ENCODE results near the gene C1QTNF1.
"Not testable (repeated sequence)": the region's sequence is repeated elsewhere in the genome, so short reads cannot be mapped to it uniquely, and the experiment has no call there.

C1QTNF1 gene

DNA sequence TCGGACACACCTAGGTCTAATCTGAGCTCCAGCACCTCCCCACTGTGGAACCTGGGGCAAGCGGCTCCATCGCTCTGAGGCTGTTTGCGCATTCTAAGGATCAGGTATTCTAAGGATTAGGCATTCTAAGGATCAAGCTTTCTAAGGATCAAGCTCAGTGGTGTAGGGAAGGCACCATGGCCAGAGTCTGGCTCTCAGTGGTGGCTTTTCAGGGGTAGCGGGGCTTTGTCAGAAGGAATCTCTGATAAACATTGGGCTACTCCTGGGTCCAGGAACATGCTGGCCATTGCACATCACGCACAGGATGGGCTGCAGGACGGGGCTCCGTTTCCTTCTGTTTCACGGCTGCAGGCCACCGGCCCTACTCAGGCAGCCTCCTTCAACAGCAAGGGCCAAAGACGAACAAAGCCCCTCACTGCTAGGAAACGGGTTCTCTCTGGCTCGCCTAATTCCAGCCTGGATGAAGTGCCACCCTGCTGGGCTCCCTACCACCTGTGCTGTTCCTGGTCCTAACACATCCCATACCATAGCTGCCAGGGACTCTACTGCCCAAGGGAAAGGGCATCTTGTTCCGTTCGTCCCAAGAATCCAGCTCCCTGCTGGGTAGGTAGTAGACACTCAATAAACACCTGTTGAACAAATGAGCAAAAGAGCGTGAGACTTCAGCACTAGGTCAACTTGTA is 5.5 kb downstream of the C1QTNF1 start:
- Histone ChIP-seq H3K4me1 (ENCODE audit: control insufficient read depth, insufficient read depth, low read length) (peaks cover 10% of the 10 kb centered on the region; the same call in 1 of the 2 replicates), H3K4me3 (ENCODE audit: low read depth, low read length) (no peak overlapping the region), H3K36me3 (ENCODE audit: control insufficient read depth, insufficient read depth, low read length) (no peaks in the 10 kb centered on the region), H3K9ac (ENCODE audit: low read depth, low read length) (no peak overlapping the region), H3K27me3 (ENCODE audit: control insufficient read depth, insufficient read depth, low read length) (peaks cover 32% of the 10 kb centered on the region), H3K9me3 (ENCODE audit: control insufficient read depth, insufficient read depth, low read length) (no peaks in the 10 kb centered on the region), H3K27ac (ENCODE audit: low read depth, low read length) (no peak overlapping the region)

DNA sequence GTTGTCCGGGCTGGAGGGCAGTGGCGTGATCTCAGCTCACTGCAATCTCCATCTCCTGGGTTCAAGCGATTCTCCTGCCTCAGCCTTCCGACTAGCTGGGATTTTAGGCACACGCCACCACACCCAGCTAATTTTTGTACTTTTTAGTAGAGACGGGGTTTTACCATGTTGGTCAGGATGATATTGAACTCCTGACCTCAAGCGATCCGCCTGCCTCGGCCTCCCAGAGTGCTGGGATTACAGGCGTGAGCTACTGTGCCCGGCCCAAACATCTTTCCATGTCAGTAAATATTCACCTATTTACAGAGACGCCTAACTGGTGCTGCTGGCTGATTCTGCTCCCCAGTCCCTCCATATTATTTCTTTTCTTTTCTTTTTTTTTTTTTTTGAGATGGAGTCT is 6.7 kb downstream of the C1QTNF1 start:
- peaks cover 20% of the 10 kb centered on the region for H3K27me3 ChIP-seq (ENCODE audit: control insufficient read depth, insufficient read depth, low read length)
- H3K4me1 ChIP-seq (ENCODE audit: control insufficient read depth, insufficient read depth, low read length); H3K4me3 ChIP-seq (ENCODE audit: low read depth, low read length); H3K36me3 ChIP-seq (ENCODE audit: control insufficient read depth, insufficient read depth, low read length); H3K27ac ChIP-seq (ENCODE audit: low read depth, low read length); H3K9me3 ChIP-seq (ENCODE audit: control insufficient read depth, insufficient read depth, low read length); H3K9ac ChIP-seq (ENCODE audit: low read depth, low read length): not testable (repeated sequence)

DNA sequence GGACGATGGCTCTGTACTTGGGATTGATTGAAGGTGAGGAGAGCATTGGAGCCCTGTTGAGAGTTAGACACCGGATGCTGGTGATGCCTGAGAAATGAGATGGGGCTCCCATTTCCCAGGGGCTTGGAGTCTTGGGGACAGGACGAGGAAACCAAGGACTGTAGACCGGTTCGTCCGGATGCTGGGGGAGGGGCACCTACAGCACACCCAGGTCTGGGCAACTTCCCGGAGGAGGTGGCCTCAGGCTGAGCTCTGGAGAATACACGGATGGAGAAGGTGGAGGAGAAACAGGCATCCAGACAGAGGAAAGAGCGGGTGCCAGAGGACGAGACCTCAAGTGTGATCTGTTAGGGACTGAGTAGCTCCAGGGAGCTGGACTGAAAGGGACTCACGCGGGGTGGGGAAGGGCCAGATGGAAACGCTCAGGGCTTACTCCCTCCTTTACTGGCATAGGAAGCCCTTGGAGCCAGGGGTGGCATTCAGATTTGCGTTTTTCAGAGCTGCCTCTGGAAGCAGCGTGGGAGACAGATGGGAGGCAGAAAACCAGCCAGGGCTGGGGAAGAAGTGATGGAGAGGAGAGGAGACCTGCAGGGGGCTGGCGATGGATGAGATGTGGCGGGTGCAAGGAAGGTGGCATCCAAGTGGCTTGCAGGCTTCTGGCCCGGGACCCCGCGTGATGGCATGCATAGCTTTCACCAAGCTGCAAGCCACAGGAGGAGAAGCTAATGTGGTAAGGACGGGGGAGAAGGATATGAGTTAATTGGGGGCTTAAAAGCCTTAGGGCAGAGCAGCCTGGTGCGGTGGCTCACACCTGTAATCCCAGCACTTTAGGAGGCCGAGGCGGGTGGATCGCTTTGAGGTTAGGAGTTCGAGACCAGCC is 8.3 kb downstream of the C1QTNF1 start:
- Histone ChIP-seq H3K4me1 (ENCODE audit: control insufficient read depth, insufficient read depth, low read length) (peaks cover 4% of the 10 kb centered on the region; the same call in 1 of the 2 replicates), H3K9ac (ENCODE audit: low read depth, low read length) (no peak overlapping the region), H3K9me3 (ENCODE audit: control insufficient read depth, insufficient read depth, low read length) (no peaks in the 10 kb centered on the region), H3K27me3 (ENCODE audit: control insufficient read depth, insufficient read depth, low read length) (peaks cover 5% of the 10 kb centered on the region; the same call in 1 of the 2 replicates), H3K27ac (ENCODE audit: low read depth, low read length) (no peak overlapping the region), H3K36me3 (ENCODE audit: control insufficient read depth, insufficient read depth, low read length) (no peaks in the 10 kb centered on the region), H3K4me3 (ENCODE audit: low read depth, low read length) (no peak overlapping the region)

DNA sequence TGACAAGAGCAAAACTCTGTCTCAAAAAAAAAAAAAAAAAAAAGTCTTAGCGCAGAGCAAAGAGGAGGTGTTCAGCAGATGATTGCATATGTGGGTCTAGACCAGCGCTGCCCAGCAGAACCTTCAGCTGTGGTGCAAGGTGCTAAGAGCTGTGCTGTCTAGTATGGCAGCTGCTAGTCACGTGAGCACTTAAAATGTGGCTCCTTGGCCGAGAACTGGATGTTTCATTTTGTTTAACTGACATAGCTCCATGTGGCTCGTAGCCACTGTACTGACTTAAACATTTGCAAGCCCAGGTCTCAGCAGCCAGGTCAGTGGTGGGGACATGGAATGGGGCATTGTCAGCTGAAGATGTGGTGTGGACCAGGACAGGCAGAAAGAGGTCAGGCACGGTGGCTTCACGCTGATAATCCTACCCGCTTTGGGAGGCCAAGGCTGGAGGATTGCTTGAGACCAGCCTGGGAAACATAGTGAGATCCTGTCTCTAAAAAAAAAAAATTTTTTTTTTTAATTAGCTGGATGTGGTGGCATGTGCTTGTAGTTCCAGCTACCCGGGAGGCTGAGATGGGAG is 9.2 kb downstream of the C1QTNF1 start:
- H3K9me3 ChIP-seq (ENCODE audit: control insufficient read depth, insufficient read depth, low read length), result no peaks in the 10 kb centered on the region
- no peak overlapping the region for H3K9ac ChIP-seq (ENCODE audit: low read depth, low read length)
- H3K4me1 ChIP-seq (ENCODE audit: control insufficient read depth, insufficient read depth, low read length), result no peaks in the 10 kb centered on the region
- H3K27ac ChIP-seq (ENCODE audit: low read depth, low read length), result no peak overlapping the region
- H3K27me3 ChIP-seq (ENCODE audit: control insufficient read depth, insufficient read depth, low read length), result no peaks in the 10 kb centered on the region; the same call in 1 of the 2 replicates
- H3K36me3 ChIP-seq (ENCODE audit: control insufficient read depth, insufficient read depth, low read length), result no peaks in the 10 kb centered on the region
- H3K4me3 ChIP-seq (ENCODE audit: low read depth, low read length), result no peak overlapping the region

DNA sequence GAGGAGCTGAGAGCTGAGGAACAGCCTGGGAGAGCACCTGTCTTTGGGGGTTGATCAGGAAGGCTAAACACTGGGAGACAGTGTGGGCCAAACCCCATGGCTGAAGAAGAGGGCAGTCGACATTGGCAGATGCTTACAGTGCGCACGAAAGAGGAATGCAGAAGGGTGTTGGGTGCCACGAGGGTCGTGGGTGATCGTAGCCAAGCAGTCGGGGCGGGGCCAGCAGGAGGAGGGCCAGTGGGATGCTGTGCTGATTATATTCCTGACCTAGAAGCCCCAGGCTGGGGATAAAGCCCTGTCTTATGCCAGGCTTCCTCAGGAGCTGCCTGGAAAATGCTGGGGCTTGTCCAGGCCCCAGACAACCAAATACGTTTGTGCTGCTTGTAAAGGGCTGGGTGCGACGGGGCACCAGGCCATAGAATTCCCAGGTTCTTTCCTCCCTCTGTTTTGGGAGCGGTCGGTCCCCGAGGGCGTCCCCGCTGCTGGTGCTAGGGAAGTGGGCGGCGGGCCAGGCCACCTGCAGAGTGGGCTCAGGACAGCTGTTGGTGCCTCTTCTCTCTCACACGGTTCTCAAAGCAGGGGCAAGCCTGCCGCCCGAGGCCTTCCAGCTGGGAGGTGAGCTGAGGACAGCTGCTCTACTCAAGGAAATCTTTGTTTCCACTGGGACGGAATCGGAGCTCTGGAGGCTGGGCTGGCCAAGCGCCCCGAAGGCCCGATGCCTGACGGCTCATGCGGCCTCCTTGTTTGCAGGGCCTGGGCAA is 10.0 kb downstream of the C1QTNF1 start:
- no peaks in the 10 kb centered on the region for H3K4me1 ChIP-seq (ENCODE audit: control insufficient read depth, insufficient read depth, low read length)
- no peak overlapping the region for H3K27ac ChIP-seq (ENCODE audit: low read depth, low read length)
- no peaks in the 10 kb centered on the region for H3K36me3 ChIP-seq (ENCODE audit: control insufficient read depth, insufficient read depth, low read length)
- H3K9ac ChIP-seq (ENCODE audit: low read depth, low read length), result no peak overlapping the region
- no peaks in the 10 kb centered on the region for H3K27me3 ChIP-seq (ENCODE audit: control insufficient read depth, insufficient read depth, low read length)
- H3K9me3 ChIP-seq (ENCODE audit: control insufficient read depth, insufficient read depth, low read length), result no peaks in the 10 kb centered on the region
- H3K4me3 ChIP-seq (ENCODE audit: low read depth, low read length), result no peak overlapping the region

DNA sequence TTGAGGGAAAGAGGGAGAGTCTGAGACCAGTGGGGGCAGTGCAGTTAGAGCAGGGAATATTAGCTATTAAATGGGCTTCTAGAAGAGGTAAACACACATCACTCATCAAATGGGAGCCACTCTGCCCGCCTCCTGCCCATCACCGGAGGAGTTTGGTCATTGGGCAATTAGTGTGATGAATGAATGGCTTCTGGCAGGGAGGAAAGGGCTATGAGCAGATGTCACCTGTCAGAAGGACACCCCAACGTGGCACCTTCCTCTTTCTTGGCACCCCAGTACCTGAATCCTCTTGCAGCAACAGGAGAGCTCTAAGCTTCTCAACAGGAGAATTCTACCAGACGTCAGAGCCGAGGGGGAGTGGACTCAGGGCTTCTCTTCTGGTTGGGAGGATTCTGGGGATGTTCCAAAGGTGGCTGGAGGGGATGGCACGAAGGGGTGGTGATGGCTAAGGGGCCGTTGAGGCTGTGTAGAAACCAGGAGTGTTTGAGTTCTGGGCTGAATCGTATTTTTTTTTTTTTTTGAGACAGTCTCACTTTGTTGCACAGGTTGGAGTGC is 11.0 kb downstream of the C1QTNF1 start:
- Histone ChIP-seq H3K27ac (ENCODE audit: low read depth, low read length) (no peak overlapping the region), H3K9me3 (ENCODE audit: control insufficient read depth, insufficient read depth, low read length) (no peaks in the 10 kb centered on the region), H3K9ac (ENCODE audit: low read depth, low read length) (no peak overlapping the region), H3K4me1 (ENCODE audit: control insufficient read depth, insufficient read depth, low read length) (no peaks in the 10 kb centered on the region), H3K4me3 (ENCODE audit: low read depth, low read length) (no peak overlapping the region), H3K27me3 (ENCODE audit: control insufficient read depth, insufficient read depth, low read length) (no peaks in the 10 kb centered on the region), H3K36me3 (ENCODE audit: control insufficient read depth, insufficient read depth, low read length) (no peaks in the 10 kb centered on the region)

DNA sequence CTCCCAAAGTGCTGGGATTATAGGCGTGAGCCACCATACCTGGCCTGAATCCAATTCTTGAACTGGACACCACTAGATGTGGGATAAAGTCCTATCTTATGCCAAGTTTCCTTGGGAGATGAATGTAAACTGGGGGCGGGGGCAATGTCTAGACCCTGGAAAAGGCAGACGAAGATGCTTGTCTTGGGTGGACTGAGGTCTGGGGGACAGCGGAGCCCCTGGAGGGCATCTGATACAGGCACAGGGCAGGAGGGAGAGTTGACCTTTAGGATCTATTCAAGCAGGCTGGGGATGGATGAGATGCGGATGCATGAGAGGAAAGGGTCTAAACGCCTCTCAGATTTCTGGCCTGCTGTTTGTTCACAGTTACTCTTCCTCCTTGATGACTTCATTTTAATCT is 11.7 kb downstream of the C1QTNF1 start:
- Histone ChIP-seq H3K27me3 (ENCODE audit: control insufficient read depth, insufficient read depth, low read length) (no peaks in the 10 kb centered on the region), H3K27ac (ENCODE audit: low read depth, low read length) (no peak overlapping the region), H3K9ac (ENCODE audit: low read depth, low read length) (no peak overlapping the region), H3K9me3 (ENCODE audit: control insufficient read depth, insufficient read depth, low read length) (no peaks in the 10 kb centered on the region), H3K4me1 (ENCODE audit: control insufficient read depth, insufficient read depth, low read length) (no peaks in the 10 kb centered on the region), H3K4me3 (ENCODE audit: low read depth, low read length) (no peak overlapping the region), H3K36me3 (ENCODE audit: control insufficient read depth, insufficient read depth, low read length) (no peaks in the 10 kb centered on the region)

DNA sequence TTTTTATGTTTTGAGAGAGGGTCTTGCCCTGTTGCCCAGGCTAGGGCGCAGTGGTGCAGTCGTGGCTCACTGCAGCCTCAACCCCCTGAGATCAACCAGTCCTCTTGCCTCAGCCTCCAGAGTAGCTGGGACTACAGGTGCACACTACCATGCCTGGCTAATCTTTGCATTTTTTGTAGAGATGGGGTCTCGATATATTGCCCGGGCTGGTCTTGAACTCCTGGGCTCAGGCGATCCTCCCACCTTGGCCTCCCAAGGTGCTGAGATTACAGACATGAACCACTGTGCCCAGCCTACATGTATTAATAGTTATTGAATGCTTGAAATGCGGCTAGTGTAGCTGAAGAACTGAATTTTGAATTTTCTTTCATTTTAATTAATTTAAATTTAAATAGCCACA is 12.2 kb downstream of the C1QTNF1 start:
- H3K4me3 ChIP-seq (ENCODE audit: low read depth, low read length), result no peak overlapping the region
- H3K27me3 ChIP-seq (ENCODE audit: control insufficient read depth, insufficient read depth, low read length), result no peaks in the 10 kb centered on the region
- no peaks in the 10 kb centered on the region for H3K36me3 ChIP-seq (ENCODE audit: control insufficient read depth, insufficient read depth, low read length)
- no peak overlapping the region for H3K9ac ChIP-seq (ENCODE audit: low read depth, low read length)
- H3K4me1 ChIP-seq (ENCODE audit: control insufficient read depth, insufficient read depth, low read length), result no peaks in the 10 kb centered on the region
- H3K27ac ChIP-seq (ENCODE audit: low read depth, low read length), result no peak overlapping the region
- H3K9me3 ChIP-seq (ENCODE audit: control insufficient read depth, insufficient read depth, low read length), result no peaks in the 10 kb centered on the region

DNA sequence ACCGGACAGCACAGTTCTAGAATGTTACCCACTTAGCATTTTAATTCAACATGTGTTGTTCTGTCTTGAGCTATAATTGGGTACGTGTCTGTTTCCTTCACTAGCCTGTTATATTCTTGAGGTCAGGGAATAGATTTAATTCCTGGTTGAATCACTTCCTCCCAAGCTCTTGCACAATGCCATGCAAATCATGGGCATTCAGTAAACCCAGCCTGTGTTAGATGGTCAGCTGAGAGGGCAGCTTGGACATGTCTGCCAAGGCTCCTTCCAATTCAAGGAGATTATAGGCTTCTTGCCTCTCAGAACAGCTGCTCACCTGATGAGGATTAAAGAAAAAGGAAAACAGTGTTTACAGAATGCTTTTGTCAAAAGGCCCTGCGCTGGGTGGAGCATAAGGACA is 12.6 kb downstream of the C1QTNF1 start:
- H3K27ac ChIP-seq (ENCODE audit: low read depth, low read length), result no peak overlapping the region
- no peaks in the 10 kb centered on the region for H3K9me3 ChIP-seq (ENCODE audit: control insufficient read depth, insufficient read depth, low read length)
- H3K9ac ChIP-seq (ENCODE audit: low read depth, low read length), result no peak overlapping the region
- H3K4me1 ChIP-seq (ENCODE audit: control insufficient read depth, insufficient read depth, low read length), result no peaks in the 10 kb centered on the region
- no peaks in the 10 kb centered on the region for H3K36me3 ChIP-seq (ENCODE audit: control insufficient read depth, insufficient read depth, low read length)
- no peaks in the 10 kb centered on the region for H3K27me3 ChIP-seq (ENCODE audit: control insufficient read depth, insufficient read depth, low read length)
- H3K4me3 ChIP-seq (ENCODE audit: low read depth, low read length), result no peak overlapping the region

DNA sequence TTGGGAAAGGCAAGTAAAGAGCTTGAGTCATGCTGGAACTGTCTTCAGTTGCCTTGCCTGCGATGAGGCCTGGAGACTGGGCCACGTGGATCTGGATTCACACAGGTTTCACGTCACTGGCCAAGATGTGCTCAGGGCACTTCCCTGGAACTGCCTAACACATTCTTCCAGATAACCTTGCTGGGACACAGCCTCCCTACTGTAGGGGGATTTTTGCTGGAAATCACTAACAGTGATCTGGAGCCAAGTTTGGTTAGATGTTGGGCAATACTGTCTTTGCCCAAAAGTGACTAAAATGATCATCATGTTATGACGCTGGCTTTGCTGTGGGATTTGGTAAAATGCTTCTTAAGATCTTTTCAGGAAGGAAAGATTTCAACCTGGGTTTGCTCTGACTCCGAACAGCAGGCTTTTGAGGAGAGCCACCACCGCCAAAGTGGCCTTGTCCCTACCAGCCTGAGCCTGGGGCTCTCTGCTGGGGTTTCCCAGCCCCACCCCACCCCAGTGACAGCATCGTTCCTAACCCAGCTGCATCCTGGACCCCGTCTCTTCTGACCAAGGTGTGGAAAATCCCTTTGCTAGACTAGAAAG is 14.7 kb downstream of the C1QTNF1 start:
- no peak overlapping the region for H3K4me3 ChIP-seq (ENCODE audit: low read depth, low read length)
- H3K36me3 ChIP-seq (ENCODE audit: control insufficient read depth, insufficient read depth, low read length), result no peaks in the 10 kb centered on the region
- no peak overlapping the region for H3K9ac ChIP-seq (ENCODE audit: low read depth, low read length)
- H3K9me3 ChIP-seq (ENCODE audit: control insufficient read depth, insufficient read depth, low read length), result no peaks in the 10 kb centered on the region
- H3K27ac ChIP-seq (ENCODE audit: low read depth, low read length), result no peak overlapping the region
- no peaks in the 10 kb centered on the region for H3K27me3 ChIP-seq (ENCODE audit: control insufficient read depth, insufficient read depth, low read length)
- H3K4me1 ChIP-seq (ENCODE audit: control insufficient read depth, insufficient read depth, low read length), result no peaks in the 10 kb centered on the region

All from HUES48 (cell line).